Coronary artery (tissue), 2 donors: ENCODE data around the gene LMTK3.
A peak's percentile ranks its signal among the peaks of the same experiment; 100 is the strongest.

Experiments used
- DNase-seq: peaks from one replicate; pipeline ENCODE4 v3.0.0-alpha.2; 2017; ENCODE audit warnings: low spot score
- H3K27ac ChIP-seq, 2 donors: fragments of 200-600 bp; sonication (generic); one replicate each; pipeline ENCODE4 v1.5.1; 2016 to 2019
- H3K4me3 ChIP-seq: fragments of 200-600 bp; sonication (generic); 2 replicates; pipeline ENCODE4 v1.5.1; 2016; ENCODE audit warnings: mild to moderate bottlenecking, moderate library complexity
- CTCF ChIP-seq: fragments of 200-600 bp; sonication (generic); IDR thresholded peaks from one replicate; pipeline ENCODE4 v1.5.1; 2019; ENCODE audit warnings: antibody characterized with exemption

Gene LMTK3

GRCh38 chr19:48502350-48503018 lies 9.2 kb downstream of the LMTK3 start:
- no peak overlapping the region for H3K27ac ChIP-seq
- DNase-seq: peak; percentile 67

GRCh38 chr19:48501494-48502349 lies 9.9 kb downstream of the LMTK3 start:
- peak; percentile 74 for DNase-seq
- TF ChIP-seq CTCF: no peak
- H3K4me3 ChIP-seq: peak overlapping the region; percentile 8
- H3K27ac ChIP-seq: no peak overlapping the region

More at GRCh38 chr19:48502350-48503018, 9.2 kb downstream of the LMTK3 start:
- H3K4me3 ChIP-seq: no peak overlapping the region
- no peak for TF ChIP-seq CTCF

GRCh38 chr19:48500830-48501493 lies 10.7 kb downstream of the LMTK3 start:
- TF ChIP-seq CTCF: no peak
- Histone ChIP-seq H3K27ac (no peak overlapping the region), H3K4me3 (peak overlapping the region; percentile 8)

GRCh38 chr19:48499316-48500090 lies 12.1 kb downstream of the LMTK3 start:
- Histone ChIP-seq H3K4me3 (peak overlapping the region; percentile 14), H3K27ac (no peak overlapping the region)
- DNase-seq: no peak
- no peak for TF ChIP-seq CTCF

More at GRCh38 chr19:48500830-48501493, 10.7 kb downstream of the LMTK3 start:
- DNase-seq: peak; percentile 70

GRCh38 chr19:48498595-48499311 lies 12.9 kb downstream of the LMTK3 start:
- peak overlapping the region; percentile 14 for H3K4me3 ChIP-seq
- TF ChIP-seq CTCF: no peak
- DNase-seq: no peak
- H3K27ac ChIP-seq: no peak overlapping the region
